ENCODE data around the gene LAMA2. TPM values are rescaled to one million over a fixed set of nuclear protein-coding genes. Genes with fewer than 3 reads are reported as not detected.

Gene LAMA2
- total RNA-seq, 1 donor from 2014 or later = 344 TPM

GRCh38 chr6:129110690-129111343, 227.9 kb downstream of the LAMA2 start:
- DNase-seq (ENCODE audit: low spot score) = no peak
- intact Hi-C loops (cut with DNase I) = no loop called here

GRCh38 chr6:129111346-129111745, 228.4 kb downstream of the LAMA2 start:
- no peak for DNase-seq (ENCODE audit: low spot score)

GRCh38 chr6:129111853-129112252, 228.9 kb downstream of the LAMA2 start:
- intact Hi-C loops (cut with DNase I) = no loop called here
- DNase-seq (ENCODE audit: low spot score) = no peak

More at GRCh38 chr6:129111346-129111745, 228.4 kb downstream of the LAMA2 start:
- intact Hi-C loops (cut with DNase I) = no loop called here

- intact Hi-C loops (cut with DNase I) = no loop called here
- DNase-seq (ENCODE audit: low spot score) = no peak
These were observed 229.7 kb downstream of the LAMA2 start for GRCh38 chr6:129112591-129112990.

- intact Hi-C loops (cut with DNase I) = no loop called here
- DNase-seq (ENCODE audit: low spot score) = no peak
These were observed 230.7 kb downstream of the LAMA2 start for GRCh38 chr6:129113637-129114036.

GRCh38 chr6:129114636-129115391, 231.9 kb downstream of the LAMA2 start:
- intact Hi-C loops (cut with DNase I) = no loop called here

GRCh38 chr6:129115471-129115870, 232.5 kb downstream of the LAMA2 start:
- DNase-seq (ENCODE audit: low spot score) = no peak
- intact Hi-C loops (cut with DNase I) = no loop called here

More at GRCh38 chr6:129114636-129115391, 231.9 kb downstream of the LAMA2 start:
- DNase-seq (ENCODE audit: low spot score) = no peak

- intact Hi-C loops (cut with DNase I) = no loop called here
- DNase-seq (ENCODE audit: low spot score) = no peak
These were observed 234.4 kb downstream of the LAMA2 start for GRCh38 chr6:129117355-129117754.

GRCh38 chr6:129120856-129121638, 238.1 kb downstream of the LAMA2 start:
- DNase-seq (ENCODE audit: low spot score) = no peak
- intact Hi-C loops (cut with DNase I) = no loop called here

GRCh38 chr6:129124347-129124746, 241.4 kb downstream of the LAMA2 start:
- no peak for DNase-seq (ENCODE audit: low spot score)
- intact Hi-C loops (cut with DNase I) = no loop called here

GRCh38 chr6:129130106-129130505, 247.2 kb downstream of the LAMA2 start:
- no peak for DNase-seq (ENCODE audit: low spot score)
- intact Hi-C loops (cut with DNase I) = loop anchor here (10.0 kb wide), 1 partner anchor 245 kb away; the partner anchor contains the start of gene LAMA2

- no peak for DNase-seq (ENCODE audit: low spot score)
- intact Hi-C loops (cut with DNase I) = loop anchor here (10.0 kb wide), 1 partner anchor 246 kb away; the partner anchor contains the start of gene LAMA2
These were observed 248.2 kb downstream of the LAMA2 start for GRCh38 chr6:129130959-129131681.

GRCh38 chr6:129133770-129134192, 250.8 kb downstream of the LAMA2 start:
- intact Hi-C loops (cut with DNase I) = loop anchor here (10.0 kb wide), 1 partner anchor 249 kb away; the partner anchor contains the start of gene LAMA2

GRCh38 chr6:129134535-129134934, 251.6 kb downstream of the LAMA2 start:
- DNase-seq (ENCODE audit: low spot score) = no peak
- intact Hi-C loops (cut with DNase I) = loop anchor here (10.0 kb wide), 1 partner anchor 250 kb away; the partner anchor contains the start of gene LAMA2

More at GRCh38 chr6:129133770-129134192, 250.8 kb downstream of the LAMA2 start:
- DNase-seq (ENCODE audit: low spot score) = no peak

GRCh38 chr6:129135451-129135850, 252.5 kb downstream of the LAMA2 start:
- intact Hi-C loops (cut with DNase I) = loop anchor here (10.0 kb wide), 1 partner anchor 251 kb away; the partner anchor contains the start of gene LAMA2
- no peak for DNase-seq (ENCODE audit: low spot score)

- intact Hi-C loops (cut with DNase I) = loop anchor here (10.0 kb wide), 1 partner anchor 252 kb away; the partner anchor contains the start of gene LAMA2
- DNase-seq (ENCODE audit: low spot score) = no peak
These were observed 253.8 kb downstream of the LAMA2 start for GRCh38 chr6:129136751-129137150.

GRCh38 chr6:129138739-129139405, 255.9 kb downstream of the LAMA2 start:
- intact Hi-C loops (cut with DNase I) = loop anchor here (10.0 kb wide), 1 partner anchor 254 kb away; the partner anchor contains the start of gene LAMA2
- DNase-seq (ENCODE audit: low spot score) = no peak

- DNase-seq (ENCODE audit: low spot score) = no peak
These were observed 257.6 kb downstream of the LAMA2 start for GRCh38 chr6:129140526-129140925.

More at GRCh38 chr6:129140526-129140925, 257.6 kb downstream of the LAMA2 start:
- intact Hi-C loops (cut with DNase I) = no loop called here

Measured in cardiac septum (tissue), 1 donor.